Bronchial epithelial cell (primary cell): ENCODE measurements around the gene CDC42BPA. TPM values are rescaled to one million over a fixed set of nuclear protein-coding genes. Genes with fewer than 3 reads are reported as not detected.

Source experiments
- DNase-seq: peaks from one replicate; pipeline ENCODE4 v3.0.0-alpha.2; 2010; ENCODE audit warnings: low read depth
- FAIRE-seq: peaks from 2 replicates; lab custom pipeline; 2011; peaks lifted over from hg19 to GRCh38; lab: Jason Lieb, UNC
- H3K27me3 ChIP-seq: 2 replicates; pipeline ENCODE4 v1.5.1; 2011; ENCODE audit warnings: low read length; ENCODE audit not compliant: control insufficient read depth, insufficient read depth
- H3K36me3 ChIP-seq: 2 replicates; pipeline ENCODE4 v1.5.1; 2011; ENCODE audit warnings: low read length; ENCODE audit not compliant: control insufficient read depth, insufficient read depth
- H3K4me3 ChIP-seq: 2 replicates; pipeline ENCODE4 v1.5.1; 2011; ENCODE audit warnings: mild to moderate bottlenecking, low read depth, low read length, control low read depth
- total RNA-seq: library from RNA; depleted of rRNA; stranded (reverse); fragments of >200 nt; gene quantifications from 2 replicates; pipeline ENCODE4 v1.2.1, GENCODE V29; 2014
- TF ChIP-seq, protein P1 (sequence below): IDR thresholded peaks from 2 replicates; pipeline ENCODE4 v1.5.1; 2011; ENCODE audit warnings: mild to moderate bottlenecking, moderate library complexity, low read length, control low read depth, inconsistent platforms; ENCODE audit not compliant: insufficient read depth, severe bottlenecking

CDC42BPA gene
- total RNA-seq, 1 donor from 2014 or later, result 25.8 TPM

GRCh38 chr1:226984521-226985238, 333.6 kb downstream of the CDC42BPA start:
- H3K4me3 ChIP-seq, result no peak overlapping the region
- DNase-seq (no peak), FAIRE-seq (peak; percentile 73)
- TF ChIP-seq, protein P1, sequence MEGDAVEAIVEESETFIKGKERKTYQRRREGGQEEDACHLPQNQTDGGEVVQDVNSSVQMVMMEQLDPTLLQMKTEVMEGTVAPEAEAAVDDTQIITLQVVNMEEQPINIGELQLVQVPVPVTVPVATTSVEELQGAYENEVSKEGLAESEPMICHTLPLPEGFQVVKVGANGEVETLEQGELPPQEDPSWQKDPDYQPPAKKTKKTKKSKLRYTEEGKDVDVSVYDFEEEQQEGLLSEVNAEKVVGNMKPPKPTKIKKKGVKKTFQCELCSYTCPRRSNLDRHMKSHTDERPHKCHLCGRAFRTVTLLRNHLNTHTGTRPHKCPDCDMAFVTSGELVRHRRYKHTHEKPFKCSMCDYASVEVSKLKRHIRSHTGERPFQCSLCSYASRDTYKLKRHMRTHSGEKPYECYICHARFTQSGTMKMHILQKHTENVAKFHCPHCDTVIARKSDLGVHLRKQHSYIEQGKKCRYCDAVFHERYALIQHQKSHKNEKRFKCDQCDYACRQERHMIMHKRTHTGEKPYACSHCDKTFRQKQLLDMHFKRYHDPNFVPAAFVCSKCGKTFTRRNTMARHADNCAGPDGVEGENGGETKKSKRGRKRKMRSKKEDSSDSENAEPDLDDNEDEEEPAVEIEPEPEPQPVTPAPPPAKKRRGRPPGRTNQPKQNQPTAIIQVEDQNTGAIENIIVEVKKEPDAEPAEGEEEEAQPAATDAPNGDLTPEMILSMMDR, result no peak
- peaks cover 2% of the 10 kb centered on the region for H3K36me3 ChIP-seq
- no peaks in the 10 kb centered on the region for H3K27me3 ChIP-seq

GRCh38 chr1:226983992-226984364, 334.3 kb downstream of the CDC42BPA start:
- TF ChIP-seq, protein P1, result no peak
- FAIRE-seq (no peak), DNase-seq (no peak)
- peaks cover 2% of the 10 kb centered on the region for H3K36me3 ChIP-seq
- no peak overlapping the region for H3K4me3 ChIP-seq
- no peaks in the 10 kb centered on the region for H3K27me3 ChIP-seq

- FAIRE-seq (no peak), DNase-seq (no peak)
- TF ChIP-seq, protein P1, result no peak
- Histone ChIP-seq H3K27me3 (no peaks in the 10 kb centered on the region), H3K4me3 (no peak overlapping the region), H3K36me3 (peaks cover 2% of the 10 kb centered on the region)
Observed at GRCh38 chr1:226983247-226983991, 334.9 kb downstream of the CDC42BPA start.

DNA sequence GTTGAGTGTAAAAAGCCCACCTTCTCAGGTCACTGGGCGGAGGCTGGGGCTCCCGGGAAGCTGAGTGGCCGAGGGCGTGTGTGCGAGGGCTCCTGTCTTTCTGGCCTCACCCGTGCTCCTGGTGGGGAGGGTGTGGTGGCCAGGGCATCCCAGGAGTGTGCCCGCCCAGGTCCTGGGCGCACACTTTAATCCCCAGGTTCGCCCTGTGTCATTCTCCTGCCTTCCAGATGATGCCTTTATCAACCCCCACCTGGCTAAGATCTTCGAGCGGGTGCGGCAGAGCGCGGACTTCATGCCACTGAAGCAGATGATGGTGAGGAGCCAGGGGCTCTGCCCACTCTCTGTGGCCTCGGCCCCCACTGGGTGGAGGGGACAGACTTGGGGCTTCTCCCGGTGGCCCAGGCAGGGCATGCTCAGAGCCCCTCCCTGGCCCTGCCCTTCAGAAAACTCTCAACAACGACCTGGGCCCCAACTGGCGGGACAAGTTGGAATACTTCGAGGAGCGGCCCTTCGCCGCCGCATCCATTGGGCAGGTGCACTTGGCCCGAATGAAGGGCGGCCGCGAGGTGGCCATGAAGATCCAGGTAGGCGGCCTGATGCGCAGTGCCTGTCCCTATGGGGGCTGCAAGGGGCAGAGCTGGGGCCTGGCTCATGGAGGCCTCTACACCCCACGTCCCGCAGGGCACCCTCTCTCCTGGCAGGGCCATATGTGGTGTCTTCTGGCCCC, 335.7 kb downstream of the CDC42BPA start:
- TF ChIP-seq, protein P1, result no peak
- FAIRE-seq (no peak), DNase-seq (no peak)
- Histone ChIP-seq H3K4me3 (no peak overlapping the region), H3K27me3 (no peaks in the 10 kb centered on the region), H3K36me3 (peaks cover 2% of the 10 kb centered on the region)

DNA sequence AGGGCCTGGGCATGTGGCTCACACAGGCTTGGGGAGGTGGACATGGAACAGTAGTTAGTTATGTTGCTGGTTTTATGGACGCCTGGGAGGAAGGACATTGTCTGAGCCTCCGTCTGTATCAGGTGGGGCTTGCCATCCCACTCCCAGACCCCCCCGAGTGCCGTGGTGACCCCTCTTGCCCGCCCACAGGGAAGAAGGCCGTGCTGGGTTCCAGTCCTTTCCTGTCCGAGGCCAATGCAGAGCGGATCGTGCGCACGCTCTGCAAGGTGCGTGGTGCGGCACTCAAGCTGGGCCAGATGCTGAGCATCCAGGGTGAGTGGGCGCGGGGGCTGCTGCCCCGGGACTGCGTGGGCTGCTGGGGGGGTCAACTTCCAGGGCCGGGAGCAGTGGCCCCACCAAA, 336.5 kb downstream of the CDC42BPA start:
- TF ChIP-seq, protein P1, result no peak
- FAIRE-seq (no peak), DNase-seq (no peak)
- no peaks in the 10 kb centered on the region for H3K27me3 ChIP-seq
- no peaks in the 10 kb centered on the region for H3K36me3 ChIP-seq
- H3K4me3 ChIP-seq, result no peak overlapping the region
